CD4-positive, alpha-beta T cell treated with Interferon gamma for 1 hour (primary cell): ENCODE results near the gene ADAMTS19.
"Not testable (repeated sequence)": the region's sequence is repeated elsewhere in the genome, so short reads cannot be mapped to it uniquely, and the experiment has no call there.

Source experiments
- DNase-seq: peaks from one replicate; pipeline ENCODE4 v3.0.0-alpha.2; 2020

ADAMTS19 gene

DNA sequence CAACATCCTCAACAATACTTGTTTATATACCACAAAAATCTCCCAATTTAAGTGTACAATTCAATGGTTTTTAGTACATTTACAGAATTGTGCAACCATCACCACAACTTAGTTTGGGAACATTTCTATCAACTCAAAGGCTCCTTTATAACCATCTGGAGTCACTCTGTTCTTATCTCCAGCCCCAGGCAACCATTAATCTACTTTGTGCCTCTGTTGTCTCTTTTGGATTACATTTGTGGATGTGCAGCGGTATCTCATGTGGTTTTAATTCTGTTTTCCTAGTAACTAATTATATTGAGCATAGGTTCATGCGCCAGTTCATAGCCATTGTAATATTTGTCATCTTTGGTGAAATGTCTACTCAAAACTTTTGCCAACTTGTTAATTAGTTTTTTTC is 14.4 kb downstream of the ADAMTS19 start:
- DNase-seq: no peak

GRCh38 chr5:129476751-129477150 is 16.7 kb downstream of the ADAMTS19 start:
- DNase-seq: no peak

GRCh38 chr5:129477532-129477931 is 17.4 kb downstream of the ADAMTS19 start:
- DNase-seq: no peak

DNA sequence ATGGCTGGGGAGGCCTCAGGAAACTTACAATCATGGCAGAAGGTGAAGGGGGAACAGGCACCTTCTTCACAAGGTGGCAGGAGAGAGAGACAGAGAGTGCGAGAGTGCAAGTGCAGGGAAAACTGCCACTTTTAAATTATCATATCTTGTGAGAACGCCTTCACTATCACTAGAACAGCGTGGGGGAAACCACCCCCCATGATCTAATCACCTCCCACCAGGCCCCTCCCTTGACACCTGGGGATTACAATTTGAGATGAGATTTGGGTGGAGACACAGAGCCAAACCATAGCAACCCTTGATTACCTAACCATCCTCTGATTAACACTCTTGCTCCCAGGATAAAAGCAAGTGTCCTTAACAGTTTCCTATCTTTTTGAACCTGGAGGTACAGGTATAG is 21.1 kb downstream of the ADAMTS19 start:
- DNase-seq: no peak

DNA sequence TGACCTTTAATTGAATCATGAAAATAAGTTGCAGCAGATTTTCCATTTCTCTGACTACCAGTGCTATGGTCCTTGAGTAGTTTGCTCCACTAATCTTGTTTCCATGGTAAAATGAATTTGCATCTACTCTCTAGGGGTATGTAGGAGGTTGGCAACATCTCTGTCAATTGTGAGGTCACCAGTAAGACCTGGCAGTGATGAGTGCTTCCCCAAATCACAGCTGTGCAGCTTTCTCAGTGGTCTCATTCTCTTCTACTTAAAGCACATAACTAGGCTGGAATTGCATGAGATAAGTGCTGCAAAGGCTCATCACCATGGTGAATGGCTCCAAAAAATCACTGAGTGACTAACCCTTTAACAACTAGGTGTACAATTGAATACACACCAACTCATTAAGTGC is 36.3 kb downstream of the ADAMTS19 start:
- DNase-seq: no peak

DNA sequence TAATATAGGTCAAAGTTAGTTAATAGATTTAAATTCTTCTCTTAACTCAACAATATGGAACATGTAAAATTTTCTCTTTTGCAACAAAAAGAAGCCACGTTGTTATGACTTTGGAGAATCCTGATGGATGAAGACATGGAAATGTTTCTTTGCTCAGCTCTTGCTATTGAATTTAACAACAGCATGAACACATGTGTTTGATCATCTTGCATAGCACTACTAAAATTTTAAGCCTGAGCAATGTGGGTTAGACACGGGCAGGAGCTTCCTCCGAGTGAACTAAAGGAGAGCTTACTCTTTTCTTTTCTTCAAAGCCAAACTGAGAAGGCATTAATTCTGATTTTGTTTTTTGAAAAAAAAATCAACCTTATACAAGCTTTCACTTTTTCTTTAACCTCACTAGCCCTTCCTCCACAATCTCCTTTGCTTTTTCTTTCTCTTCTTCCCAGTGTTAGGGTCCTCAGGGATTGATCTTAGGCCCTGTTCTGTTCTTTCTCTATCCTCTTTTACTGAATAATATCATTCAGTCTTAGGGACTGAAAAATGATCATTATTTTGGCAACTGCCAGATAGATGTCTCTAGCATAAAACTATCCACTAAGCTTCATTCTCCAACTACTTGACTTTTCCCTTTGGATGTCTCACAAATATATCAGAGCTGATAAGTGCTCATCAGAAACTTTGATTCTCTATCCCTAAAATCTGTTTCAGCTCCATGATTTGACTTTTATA is 36.9 kb downstream of the ADAMTS19 start:
- no peak for DNase-seq

- DNase-seq: no peak
Observed at GRCh38 chr5:129499208-129499852, 39.2 kb downstream of the ADAMTS19 start.

GRCh38 chr5:129500101-129500500 is 40.0 kb downstream of the ADAMTS19 start:
- no peak for DNase-seq

GRCh38 chr5:129506086-129506485 is 46.0 kb downstream of the ADAMTS19 start:
- DNase-seq: no peak

DNA sequence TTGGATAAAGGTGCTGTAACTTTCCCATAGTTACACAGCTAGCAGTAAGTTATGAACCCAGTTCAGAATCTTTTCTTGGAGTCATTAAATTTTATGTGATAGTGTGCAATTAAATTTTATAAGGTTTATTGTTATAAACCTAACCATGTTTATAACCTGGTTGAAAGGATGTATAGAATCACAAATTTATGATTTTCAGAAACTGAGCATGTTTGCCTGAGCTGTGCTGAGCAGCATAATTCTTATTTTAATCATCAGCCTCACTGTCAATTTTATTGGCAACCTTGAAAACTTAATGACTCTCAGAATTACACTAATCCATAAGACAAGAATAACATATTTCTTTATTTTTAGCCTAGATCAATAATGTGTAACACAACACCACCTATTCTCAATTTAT is 46.9 kb downstream of the ADAMTS19 start:
- DNase-seq: no peak

DNA sequence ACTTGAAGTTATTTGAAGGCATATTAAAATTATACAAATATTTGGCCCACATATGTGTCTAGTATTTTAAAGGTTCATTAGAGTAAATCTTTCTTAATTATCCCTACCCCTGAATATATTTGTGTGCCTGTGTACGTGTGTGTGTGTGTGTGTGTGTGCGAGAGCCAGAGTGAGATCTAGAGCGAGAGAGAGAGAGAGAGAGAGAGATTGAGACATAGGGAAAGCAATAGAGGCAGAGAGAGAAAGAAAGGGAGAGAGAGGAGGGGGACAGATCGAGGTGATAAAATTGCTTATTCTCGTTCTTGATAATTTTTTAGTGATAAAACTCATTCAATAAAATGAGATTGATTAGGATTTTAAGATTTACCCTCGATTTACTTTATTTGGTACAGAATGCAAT is 47.4 kb downstream of the ADAMTS19 start:
- DNase-seq: no peak

GRCh38 chr5:129508606-129509005 is 48.5 kb downstream of the ADAMTS19 start:
- no peak for DNase-seq

DNA sequence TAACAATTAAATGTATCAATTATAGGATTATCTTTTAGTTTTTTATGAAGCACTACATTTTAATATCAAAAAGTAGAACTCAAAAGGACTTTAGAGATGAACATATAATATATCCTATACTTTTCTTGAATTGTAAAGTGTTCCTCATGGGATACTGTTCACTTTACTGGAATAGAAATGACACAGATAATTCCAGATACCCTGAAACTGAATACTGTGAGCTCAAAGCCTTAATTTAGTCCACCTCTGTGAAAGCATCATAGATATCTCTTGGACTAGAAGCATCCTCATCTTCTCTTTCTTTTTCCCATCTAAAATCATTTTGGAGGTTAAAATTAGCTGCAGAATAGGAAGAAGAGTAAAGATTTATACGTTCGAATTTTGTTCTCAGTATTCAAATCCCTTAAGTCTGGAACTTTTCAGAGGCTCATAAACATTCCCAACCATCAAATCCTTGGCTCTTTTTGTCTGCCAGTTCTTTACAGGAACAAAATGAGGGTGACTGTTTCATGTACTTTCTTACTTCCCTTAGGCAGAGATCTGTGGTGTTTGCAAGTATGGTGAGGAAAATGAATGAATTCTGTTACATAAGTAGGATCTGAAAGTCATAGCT is 49.4 kb downstream of the ADAMTS19 start:
- no peak for DNase-seq

- DNase-seq: no peak
Observed at GRCh38 chr5:129511291-129511690, 51.2 kb downstream of the ADAMTS19 start.

DNA sequence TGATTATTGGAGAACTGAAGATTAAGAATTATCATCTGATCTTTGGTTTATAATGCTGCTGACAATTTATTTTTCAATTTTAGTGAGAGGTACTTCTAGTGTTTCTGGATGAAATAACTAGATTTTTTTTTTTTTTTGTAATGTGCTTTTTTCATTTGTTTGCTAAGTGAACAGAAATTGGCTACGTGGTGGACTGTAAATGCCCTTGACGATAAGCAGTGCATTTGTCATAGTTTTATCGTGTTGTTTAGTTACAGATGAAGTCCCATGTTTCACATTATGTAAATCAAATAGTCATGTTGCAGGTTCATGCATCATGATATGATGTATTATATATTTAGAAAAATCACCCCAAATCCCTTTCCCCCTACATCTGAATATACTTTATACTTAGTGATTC is 81.0 kb downstream of the ADAMTS19 start:
- no peak for DNase-seq

GRCh38 chr5:129541648-129542251 is 81.7 kb downstream of the ADAMTS19 start:
- DNase-seq: no peak

- no peak for DNase-seq
Observed at GRCh38 chr5:129547137-129547536, 87.0 kb downstream of the ADAMTS19 start.

DNA sequence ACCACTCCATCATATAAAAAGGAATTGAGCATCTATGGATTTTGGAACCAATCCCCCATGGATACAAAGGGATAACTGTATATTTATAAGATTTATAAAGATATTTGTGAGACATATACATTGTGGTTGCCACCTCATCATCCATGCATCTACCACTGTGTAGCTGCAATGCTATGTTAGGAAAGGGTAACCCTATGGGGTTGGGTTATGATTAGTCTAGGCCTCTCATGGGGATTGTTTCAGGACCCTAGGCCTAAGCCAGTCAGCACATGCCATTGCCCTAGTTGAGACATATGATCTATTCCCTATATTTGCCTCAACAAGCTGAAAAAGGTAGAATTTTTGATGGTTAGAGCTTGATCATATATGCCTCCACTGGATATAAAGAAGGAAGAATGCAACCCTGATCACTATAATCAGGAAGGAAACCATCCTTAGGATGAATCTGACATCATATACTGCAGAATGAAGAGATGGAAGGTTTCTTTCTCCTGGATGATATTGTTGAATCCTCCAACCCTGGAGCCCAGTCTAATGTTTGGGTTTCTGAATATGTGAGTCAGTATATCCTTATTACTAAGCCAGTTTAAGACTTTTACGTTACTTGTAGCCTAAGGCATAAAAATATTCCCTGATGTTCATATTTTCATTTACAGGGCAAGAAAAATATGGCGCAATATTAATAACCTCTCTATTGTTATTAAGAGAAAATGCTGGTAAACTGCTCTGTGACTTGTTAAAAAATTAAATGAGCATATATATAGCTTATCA is 94.2 kb downstream of the ADAMTS19 start:
- DNase-seq: no peak

- no peak for DNase-seq
Observed at GRCh38 chr5:129563585-129563984, 103.5 kb downstream of the ADAMTS19 start.

DNA sequence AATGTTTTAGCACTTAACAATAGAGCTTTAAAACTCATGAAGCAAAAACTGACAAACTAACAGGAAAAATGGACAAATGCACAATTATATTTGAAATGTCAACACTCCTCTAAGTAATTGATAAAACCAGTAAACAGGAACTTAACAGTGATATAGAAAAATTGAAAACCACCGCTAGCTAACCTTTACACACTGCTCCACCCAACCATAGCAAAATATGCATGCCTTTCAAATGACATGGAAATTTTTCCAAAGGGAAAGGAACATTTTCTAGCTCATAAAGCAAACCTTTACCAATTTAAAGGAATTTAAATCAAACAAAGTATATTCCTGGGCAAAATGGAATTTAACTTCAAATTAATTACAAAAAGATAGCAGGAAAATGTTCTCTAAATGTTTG is 109.2 kb downstream of the ADAMTS19 start:
- DNase-seq: no peak

DNA sequence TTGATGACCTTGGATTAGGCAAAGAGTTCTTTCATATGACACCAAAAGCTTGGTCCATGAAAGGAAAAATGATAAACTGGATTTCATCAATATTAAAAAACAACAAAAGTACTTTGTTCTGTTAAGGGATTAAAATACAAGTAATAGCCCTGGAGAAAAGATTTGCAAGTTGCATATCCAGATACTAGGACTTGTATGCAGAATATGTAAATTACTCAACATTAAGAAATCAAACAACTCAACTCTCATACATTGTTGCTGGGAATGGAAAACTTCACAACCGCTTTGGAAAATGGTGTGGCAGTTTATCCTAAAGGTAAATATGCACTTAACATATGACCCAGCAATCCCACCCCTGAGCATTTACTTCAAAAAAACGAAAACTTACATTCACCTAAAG is 112.0 kb downstream of the ADAMTS19 start:
- no peak for DNase-seq

DNA sequence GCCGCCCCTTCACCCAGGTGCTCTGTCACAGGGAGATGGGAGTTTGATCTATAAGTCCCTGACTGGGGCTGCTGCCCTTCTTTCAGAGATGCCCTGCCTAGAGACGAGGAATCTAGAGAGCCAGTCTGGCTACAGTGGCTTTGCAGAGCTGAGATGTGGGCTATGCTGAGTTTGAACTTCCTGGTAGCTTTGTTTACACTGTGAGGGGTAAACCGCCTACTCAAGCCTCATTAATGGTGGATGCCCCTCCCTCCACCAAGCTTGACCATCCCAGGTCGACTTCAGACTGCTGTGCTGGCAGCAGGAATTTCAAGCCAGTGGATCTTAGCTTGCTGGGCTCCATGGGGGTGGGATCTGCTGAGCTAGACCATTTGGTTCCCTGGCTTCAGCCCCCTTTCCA is 124.4 kb downstream of the ADAMTS19 start:
- not testable (repeated sequence) for DNase-seq

DNA sequence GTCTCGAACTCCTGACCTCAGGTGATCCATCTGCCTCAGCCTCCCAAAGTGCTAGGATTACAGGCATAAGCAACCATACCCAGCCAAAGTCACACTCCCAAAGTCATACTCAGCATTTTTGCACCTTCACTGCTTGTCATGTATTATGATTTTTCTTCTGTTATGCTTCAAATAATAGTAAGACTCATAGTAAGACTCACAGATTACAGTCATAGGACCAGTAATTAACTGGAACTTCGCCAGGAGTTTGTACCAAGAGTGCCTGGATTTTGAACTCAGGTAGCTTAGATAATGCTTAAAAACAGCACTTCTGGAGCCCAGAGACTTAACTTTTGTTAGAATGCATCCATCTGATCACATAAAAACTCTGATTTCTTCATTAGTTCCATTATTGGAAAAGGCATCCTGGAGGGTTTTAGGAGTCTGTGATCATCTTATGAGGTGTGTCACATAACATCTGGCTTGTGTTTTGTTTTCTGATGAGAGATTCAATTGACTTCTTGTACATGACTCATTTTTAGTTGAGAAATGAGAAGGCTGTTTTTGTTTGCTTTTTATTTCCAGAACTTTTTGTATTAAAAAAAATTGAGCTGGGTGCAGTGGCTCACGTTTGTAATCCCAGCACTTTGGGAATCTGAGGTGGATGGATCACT is 131.5 kb downstream of the ADAMTS19 start:
- DNase-seq: no peak
